CD4-positive, CD25-positive, alpha-beta regulatory T cell (primary cell): Measurements from ENCODE around the gene TMCC3. TPM values are rescaled to one million over a fixed set of nuclear protein-coding genes. Genes with fewer than 3 reads are reported as not detected.

Experiments
- ATAC-seq, 2 donors: fragments of 150-1000 bp; cut with Tn5 transposase; one replicate each; pipeline ENCODE4 v1.10.0; 2021; ENCODE audit warnings: low read depth in 2 of 2, moderate number of reproducible peaks in 2 of 2, moderate library complexity in 1 of 2
- DNase-seq, 3 donors: peaks; one replicate each; pipeline versions ENCODE4 v3.0.0 to v3.0.0-alpha.2; 2012 to 2022; ENCODE audit warnings: mixed read lengths in 1 of 3
- H3K27ac ChIP-seq: one replicate; pipeline ENCODE4 v1.7.0; 2013; ENCODE audit warnings: mild to moderate bottlenecking, low read length; ENCODE audit not compliant: insufficient read depth, poor library complexity, severe bottlenecking
- H3K27me3 ChIP-seq: one replicate; pipeline ENCODE4 v1.7.0; 2013; ENCODE audit warnings: low read length; ENCODE audit not compliant: control insufficient read depth, insufficient read depth
- H3K36me3 ChIP-seq: one replicate; pipeline ENCODE4 v1.7.0; 2013; ENCODE audit warnings: mild to moderate bottlenecking, low read length, moderate library complexity; ENCODE audit not compliant: control insufficient read depth, insufficient read depth
- H3K4me1 ChIP-seq: 2 replicates; pipeline ENCODE4 v1.7.0; 2013; ENCODE audit warnings: mild to moderate bottlenecking, low read length; ENCODE audit not compliant: insufficient read depth, control insufficient read depth, poor library complexity, severe bottlenecking
- H3K4me3 ChIP-seq: one replicate; pipeline ENCODE4 v1.7.0; 2013; ENCODE audit warnings: low read depth, mild to moderate bottlenecking, low read length, moderate library complexity
- H3K9me3 ChIP-seq, 2 experiments: 1 replicate in 1 of 2; 2 replicates in 1 of 2; pipeline ENCODE4 v1.7.0; 2013; ENCODE audit warnings: low read length in 2 of 2, mild to moderate bottlenecking in 1 of 2, moderate library complexity in 1 of 2; ENCODE audit not compliant: control insufficient read depth in 2 of 2
- H3K27ac Mint-ChIP-seq, 3 donors: one replicate each; pipeline ENCODE4 v1.8.0; 2020 to 2022; ENCODE audit warnings: mild to moderate bottlenecking in 3 of 3, mixed read lengths in 3 of 3, moderate library complexity in 2 of 3
- H3K27me3 Mint-ChIP-seq: one replicate; pipeline ENCODE4 v1.8.0; 2022; ENCODE audit warnings: mild to moderate bottlenecking, mixed read lengths
- H3K36me3 Mint-ChIP-seq: one replicate; pipeline ENCODE4 v1.8.0; 2020; ENCODE audit warnings: mixed read lengths
- H3K4me1 Mint-ChIP-seq, 4 donors: one replicate each; pipeline ENCODE4 v1.8.0; 2020 to 2022; ENCODE audit warnings: mixed read lengths in 4 of 4, mild to moderate bottlenecking in 1 of 4
- H3K4me3 Mint-ChIP-seq, 4 donors: one replicate each; pipeline ENCODE4 v1.8.0; 2020 to 2022; ENCODE audit warnings: mild to moderate bottlenecking in 4 of 4, mixed read lengths in 4 of 4, moderate library complexity in 3 of 4
- H3K9me3 Mint-ChIP-seq, 7 donors: one replicate each; pipeline ENCODE4 v1.8.0; 2020 to 2022; ENCODE audit warnings: mixed read lengths in 7 of 7, mild to moderate bottlenecking in 3 of 7, moderate library complexity in 2 of 7
- polyA plus RNA-seq, 4 donors: library from polyadenylated mRNA; unstranded; fragments of 300-500 nt; fragmentation: Illumina TruSeq; gene quantifications; one replicate each; pipeline ENCODE4 v1.2.3, GENCODE V29; 2021
- total RNA-seq: library from RNA; stranded (reverse); gene quantifications from one replicate; pipeline ENCODE4 v1.2.3, GENCODE V29; 2022

TMCC3 gene
- total and polyA plus RNA-seq, 5 donors from 2014 or later = 0.06 to 0.83 (median 0.32) TPM

GRCh38 chr12:94545935-94546771 lies 104.2 kb downstream of the TMCC3 start:
- Mint-ChIP-seq H3K36me3 (no peaks in the 10 kb centered on the region), H3K4me3 (no peak overlapping the region), H3K27ac (peak overlapping the region in 1 of 3 donors; percentile 5), H3K9me3 (peaks cover 0 to 39% (median 19%) of the 10 kb centered on the region in 7 donors), H3K4me1 (no peaks in the 10 kb centered on the region), H3K27me3 (peaks cover 9% of the 10 kb centered on the region)
- Histone ChIP-seq H3K4me1 (no peaks in the 10 kb centered on the region), H3K27me3 (no peaks in the 10 kb centered on the region), H3K27ac (no peak overlapping the region), H3K4me3 (no peak overlapping the region), H3K9me3 (peaks cover 19 to 33% of the 10 kb centered on the region in 2 experiments), H3K36me3 (no peaks in the 10 kb centered on the region)
- DNase-seq = no peak
- no peak for ATAC-seq

GRCh38 chr12:94544355-94544754 lies 106.0 kb downstream of the TMCC3 start:
- DNase-seq (no peak), ATAC-seq (no peak)
- Histone ChIP-seq H3K4me1 (no peaks in the 10 kb centered on the region), H3K27me3 (no peaks in the 10 kb centered on the region), H3K27ac (no peak overlapping the region), H3K4me3 (no peak overlapping the region), H3K36me3 (no peaks in the 10 kb centered on the region), H3K9me3 (peaks cover 19 to 33% of the 10 kb centered on the region in 2 experiments)
- Mint-ChIP-seq H3K4me1 (no peaks in the 10 kb centered on the region), H3K9me3 (peaks cover 0 to 39% (median 13%) of the 10 kb centered on the region in 7 donors), H3K27ac (peak overlapping the region in 1 of 3 donors; percentile 21), H3K4me3 (no peak overlapping the region), H3K27me3 (peaks cover 12% of the 10 kb centered on the region), H3K36me3 (no peaks in the 10 kb centered on the region)

GRCh38 chr12:94538318-94538717 lies 112.0 kb downstream of the TMCC3 start:
- H3K27me3 Mint-ChIP-seq = peaks cover 30% of the 10 kb centered on the region
- H3K27ac ChIP-seq = no peak overlapping the region

GRCh38 chr12:94536040-94536965 lies 114.1 kb downstream of the TMCC3 start:
- Histone ChIP-seq H3K4me1 (no peaks in the 10 kb centered on the region), H3K36me3 (no peaks in the 10 kb centered on the region), H3K27ac (no peak overlapping the region), H3K4me3 (no peak overlapping the region), H3K9me3 (no peaks in the 10 kb centered on the region), H3K27me3 (no peaks in the 10 kb centered on the region)
- peaks cover 0 to 2% (median 0%) of the 10 kb centered on the region in 4 donors for H3K4me1 Mint-ChIP-seq
- peaks cover 26% of the 10 kb centered on the region for H3K27me3 Mint-ChIP-seq
- no peaks in the 10 kb centered on the region for H3K36me3 Mint-ChIP-seq
- no peak for DNase-seq
- peak overlapping the region in 1 of 3 donors; percentile 50 for H3K27ac Mint-ChIP-seq
- H3K9me3 Mint-ChIP-seq = peaks cover 0 to 2% (median 0%) of the 10 kb centered on the region in 7 donors
- no peak for ATAC-seq
- no peak overlapping the region for H3K4me3 Mint-ChIP-seq

More at GRCh38 chr12:94538318-94538717, 112.0 kb downstream of the TMCC3 start:
- H3K4me1 ChIP-seq = no peaks in the 10 kb centered on the region
- H3K9me3 ChIP-seq = no peaks in the 10 kb centered on the region
- Mint-ChIP-seq H3K36me3 (no peaks in the 10 kb centered on the region), H3K4me3 (no peak overlapping the region), H3K4me1 (no peaks in the 10 kb centered on the region), H3K27ac (no peak overlapping the region), H3K9me3 (peaks cover 0 to 5% (median 0%) of the 10 kb centered on the region in 7 donors)
- H3K27me3 ChIP-seq = no peaks in the 10 kb centered on the region
- no peak for DNase-seq
- no peak for ATAC-seq
- no peak overlapping the region for H3K4me3 ChIP-seq
- H3K36me3 ChIP-seq = no peaks in the 10 kb centered on the region

- no peak overlapping the region for H3K4me3 Mint-ChIP-seq
- H3K36me3 Mint-ChIP-seq = no peaks in the 10 kb centered on the region
- H3K27me3 ChIP-seq = no peaks in the 10 kb centered on the region
- H3K27me3 Mint-ChIP-seq = peaks cover 23% of the 10 kb centered on the region
- ATAC-seq = no peak
- DNase-seq = no peak
- peaks cover 0 to 2% (median 0%) of the 10 kb centered on the region in 7 donors for H3K9me3 Mint-ChIP-seq
- no peaks in the 10 kb centered on the region for H3K9me3 ChIP-seq
- H3K36me3 ChIP-seq = no peaks in the 10 kb centered on the region
- no peak overlapping the region for H3K4me3 ChIP-seq
- H3K27ac ChIP-seq = no peak overlapping the region
- no peaks in the 10 kb centered on the region for H3K4me1 ChIP-seq
- H3K27ac Mint-ChIP-seq = no peak overlapping the region
- peaks cover 0 to 2% (median 0%) of the 10 kb centered on the region in 4 donors for H3K4me1 Mint-ChIP-seq
Observed at GRCh38 chr12:94535510-94535921, 114.8 kb downstream of the TMCC3 start.

GRCh38 chr12:94534774-94535509 lies 115.4 kb downstream of the TMCC3 start:
- H3K36me3 ChIP-seq = no peaks in the 10 kb centered on the region
- no peaks in the 10 kb centered on the region for H3K27me3 ChIP-seq
- Mint-ChIP-seq H3K4me3 (no peak overlapping the region), H3K27me3 (peaks cover 18% of the 10 kb centered on the region), H3K9me3 (peaks cover 0 to 2% (median 0%) of the 10 kb centered on the region in 7 donors), H3K27ac (no peak overlapping the region), H3K4me1 (peaks cover 0 to 2% (median 0%) of the 10 kb centered on the region in 4 donors), H3K36me3 (no peaks in the 10 kb centered on the region)
- H3K27ac ChIP-seq = no peak overlapping the region
- H3K9me3 ChIP-seq = no peaks in the 10 kb centered on the region
- no peak overlapping the region for H3K4me3 ChIP-seq
- peak in 1 of 3 donors; percentile 78 for DNase-seq
- no peak for ATAC-seq
- H3K4me1 ChIP-seq = no peaks in the 10 kb centered on the region

- no peak for ATAC-seq
- Mint-ChIP-seq H3K9me3 (peaks cover 0 to 2% (median 0%) of the 10 kb centered on the region in 7 donors), H3K4me3 (no peak overlapping the region)
Observed at GRCh38 chr12:94534278-94534677, 116.1 kb downstream of the TMCC3 start.

More at GRCh38 chr12:94534278-94534677, 116.1 kb downstream of the TMCC3 start:
- Histone ChIP-seq H3K27ac (no peak overlapping the region), H3K27me3 (peaks cover 3% of the 10 kb centered on the region), H3K9me3 (no peaks in the 10 kb centered on the region), H3K36me3 (no peaks in the 10 kb centered on the region), H3K4me1 (no peaks in the 10 kb centered on the region), H3K4me3 (no peak overlapping the region)
- H3K27ac Mint-ChIP-seq = no peak overlapping the region
- H3K36me3 Mint-ChIP-seq = no peaks in the 10 kb centered on the region
- no peak for DNase-seq
- peaks cover 18% of the 10 kb centered on the region for H3K27me3 Mint-ChIP-seq
- peaks cover 0 to 2% (median 0%) of the 10 kb centered on the region in 4 donors for H3K4me1 Mint-ChIP-seq
